K562 (cell line): ENCODE data around the gene CCDC74B. TPM values are rescaled to one million over a fixed set of nuclear protein-coding genes. Genes with fewer than 3 reads are reported as not detected.
"Not testable (repeated sequence)": the region's sequence is repeated elsewhere in the genome, so short reads cannot be mapped to it uniquely, and the experiment has no call there.

Experiments used
- ATAC-seq: fragments of 200-7000 bp; cut with Tn5 transposase; 3 replicates; pipeline ENCODE4 v1.9.1; 2020; ENCODE audit warnings: moderate library complexity
- BruUV-seq: library from RNA; stranded (reverse); fragments of 400-500 nt; replicated peaks from 2 replicates; lab custom pipeline; 2021; lab: Mats Ljungman, UMichigan
- CTCF ChIA-PET: fragments of 300-600 bp; formaldehyde crosslinking; extraction: SDS; loops from one replicate; lab custom pipeline; 2021; ENCODE audit warnings: low intra/inter-chr PET ratio; lab: Yijun Ruan, JAX
- POLR2A ChIA-PET: fragments of 300-600, 350-650 bp; sonication (Branson Sonifier 250); formaldehyde crosslinking; extraction: SDS; loops from one replicate; lab custom pipeline; 2021; ENCODE audit warnings: antibody characterized with exemption, inconsistent platforms; lab: Yijun Ruan, JAX
- DNase-seq, 4 experiments: peaks; one replicate each; pipeline versions ENCODE4 v3.0.0 to v3.0.0-alpha.2; 2011 to 2018; ENCODE audit warnings: low spot score in 3 of 4, mixed read lengths in 3 of 4; ENCODE audit errors: extremely low read depth in 1 of 4
- FAIRE-seq: peaks from 2 replicates; lab custom pipeline; 2011; peaks lifted over from hg19 to GRCh38; lab: Jason Lieb, UNC
- H2AFZ ChIP-seq: 2 replicates; pipeline ENCODE4 v1.6.0; 2011; ENCODE audit warnings: low read depth, low read length, control low read depth, inconsistent platforms
- H3K27ac ChIP-seq: fragments of 200-600 bp; 3 replicates; pipeline ENCODE4 v1.8.0; 2011; ENCODE audit warnings: low read depth, mild to moderate bottlenecking, control low read depth, inconsistent platforms, low read length, moderate library complexity, mixed read lengths; ENCODE audit errors: extremely low read depth
- H3K27me3 ChIP-seq, 2 experiments: fragments of 300-600 bp in 1 of 2; 2 replicates in 1 of 2; 3 replicates in 1 of 2; pipeline versions ENCODE4 v1.6.0 to v1.8.0; 2011; ENCODE audit warnings: inconsistent platforms in 2 of 2, low read length in 2 of 2, mild to moderate bottlenecking in 1 of 2, mixed read lengths in 1 of 2, moderate library complexity in 1 of 2; ENCODE audit not compliant: control insufficient read depth in 2 of 2, insufficient read depth in 2 of 2
- H3K36me3 ChIP-seq: fragments of 300-600 bp; 3 replicates; pipeline ENCODE4 v1.8.0; 2011; ENCODE audit warnings: mild to moderate bottlenecking, low read length, inconsistent platforms; ENCODE audit not compliant: control insufficient read depth, insufficient read depth
- H3K4me1 ChIP-seq, 2 experiments: fragments of 200-600 bp in 1 of 2; replicated peaks in 1 of 2; 2 replicates in 1 of 2; 3 replicates in 1 of 2; pipeline versions ENCODE4 v1.5.1 to v1.8.0; 2011; ENCODE audit warnings: inconsistent platforms in 2 of 2, low read length in 2 of 2, mild to moderate bottlenecking in 1 of 2, mixed read lengths in 1 of 2, moderate library complexity in 1 of 2; ENCODE audit not compliant: control insufficient read depth in 2 of 2, insufficient read depth in 2 of 2
- H3K4me2 ChIP-seq: 2 replicates; pipeline ENCODE4 v1.6.1; 2011; ENCODE audit warnings: low read length, control low read depth, inconsistent platforms, mixed read lengths; ENCODE audit not compliant: insufficient read depth
- H3K4me3 ChIP-seq: fragments of 200-600 bp; sonication (generic), shearing (Covaris generic); 2 replicates; pipeline ENCODE4 v1.5.1; 2016; ENCODE audit warnings: control low read depth, inconsistent platforms
- H3K79me2 ChIP-seq: fragments of 200-600 bp; 3 replicates; pipeline ENCODE4 v1.8.0; 2011; ENCODE audit warnings: low read length, inconsistent platforms; ENCODE audit not compliant: control insufficient read depth, insufficient read depth
- H3K9ac ChIP-seq, 2 experiments: 2 replicates each; pipeline versions ENCODE4 v1.6.0 to v1.6.1; 2011; ENCODE audit warnings: low read depth in 2 of 2, low read length in 2 of 2, control low read depth in 1 of 2, inconsistent platforms in 1 of 2, mild to moderate bottlenecking in 1 of 2, mixed read lengths in 1 of 2; ENCODE audit not compliant: insufficient read depth in 1 of 2
- H3K9me1 ChIP-seq: one replicate; pipeline ENCODE4 v1.6.0; 2011; ENCODE audit warnings: inconsistent platforms, mild to moderate bottlenecking, low read length, moderate library complexity; ENCODE audit not compliant: control insufficient read depth, insufficient read depth
- H3K9me3 ChIP-seq: replicated peaks from 2 replicates; pipeline ENCODE4 v1.5.1; 2011; ENCODE audit warnings: low read depth, low read length, inconsistent platforms; ENCODE audit not compliant: control insufficient read depth, insufficient read depth
- H4K20me1 ChIP-seq: replicated peaks from 2 replicates; pipeline ENCODE4 v1.6.1; 2011; ENCODE audit warnings: low read length, inconsistent platforms, mixed read lengths; ENCODE audit not compliant: control insufficient read depth, insufficient read depth
- C11orf30 ChIP-seq: fragments of 450-650 bp; IDR thresholded peaks from 2 replicates; pipeline ENCODE4 v1.6.1; 2016; ENCODE audit warnings: low read depth, mild to moderate bottlenecking
- CBFA2T2 ChIP-seq: fragments of 450-650 bp; conservative IDR thresholded peaks from 2 replicates; pipeline ENCODE4 v1.6.1; 2017; ENCODE audit warnings: mild to moderate bottlenecking
- E2F3 ChIP-seq: fragments of 250-450 bp; sonication (Bioruptor Pico); IDR thresholded peaks from 2 replicates; pipeline ENCODE4 v1.4.0; 2020; ENCODE audit warnings: mild to moderate bottlenecking
- EZH2 ChIP-seq: IDR thresholded peaks from 2 replicates; pipeline ENCODE4 v1.6.1; 2012; ENCODE audit warnings: low read depth, mild to moderate bottlenecking, inconsistent platforms, low read length, borderline replicate concordance
- HNRNPK ChIP-seq: fragments of 200-400 bp; formaldehyde crosslinking; IDR thresholded peaks from one replicate; pipeline ENCODE4 v1.6.1; 2018; ENCODE audit warnings: mild to moderate bottlenecking, low read depth, low read length; ENCODE audit not compliant: poor library complexity, severe bottlenecking
- KDM1A ChIP-seq, 2 experiments: fragments of 450-650 bp; IDR thresholded peaks; 2 replicates each; pipeline ENCODE4 v1.6.1; 2016; ENCODE audit warnings: mild to moderate bottlenecking in 2 of 2
- KLF13 ChIP-seq: fragments of 450-650 bp; IDR thresholded peaks from 2 replicates; pipeline ENCODE4 v1.6.1; 2016; ENCODE audit warnings: missing genetic modification characterization, low read depth, mild to moderate bottlenecking, missing compliant biosample characterization, moderate library complexity, borderline replicate concordance
- MAFG ChIP-seq: fragments of 450-650 bp; conservative IDR thresholded peaks from 2 replicates; pipeline ENCODE4 v1.6.1; 2016; ENCODE audit warnings: missing genetic modification characterization, missing compliant biosample characterization
- NFIC ChIP-seq: fragments of 450-650 bp; IDR thresholded peaks from 2 replicates; pipeline ENCODE4 v1.6.1; 2017; ENCODE audit warnings: mild to moderate bottlenecking, inconsistent platforms
- NUFIP1 ChIP-seq: fragments of 450-650 bp; IDR thresholded peaks from 2 replicates; pipeline ENCODE4 v1.6.1; 2018; ENCODE audit not compliant: partially characterized antibody
- POLR2G ChIP-seq: fragments of 200-400 bp; formaldehyde crosslinking; IDR thresholded peaks from 2 replicates; pipeline ENCODE4 v1.6.1; 2017; ENCODE audit warnings: low read depth, mild to moderate bottlenecking, antibody characterized with exemption, low read length, moderate library complexity
- RBM22 ChIP-seq: fragments of 200-400 bp; formaldehyde crosslinking; IDR thresholded peaks from 2 replicates; pipeline ENCODE4 v1.6.1; 2018; ENCODE audit warnings: low read length, low read depth; ENCODE audit not compliant: poor library complexity, severe bottlenecking
- ZBTB8A ChIP-seq: fragments of 450-650 bp; IDR thresholded peaks from 2 replicates; pipeline ENCODE4 v1.6.1; 2018; ENCODE audit warnings: mild to moderate bottlenecking, moderate library complexity; ENCODE audit not compliant: partially characterized antibody
- ZNF197 ChIP-seq: fragments of 200-800 bp; sonication (Bioruptor generic); IDR thresholded peaks from 2 replicates; pipeline ENCODE4 v1.6.1; 2016; ENCODE audit warnings: low read depth, missing genetic modification characterization, missing compliant biosample characterization
- ZNF316 ChIP-seq: fragments of 450-650 bp; IDR thresholded peaks from 2 replicates; pipeline ENCODE4 v1.6.1; 2016
- ZNF699 ChIP-seq: fragments of 250-450 bp; sonication (Bioruptor Pico); IDR thresholded peaks from 2 replicates; pipeline ENCODE4 v1.8.0; 2021; ENCODE audit warnings: mild to moderate bottlenecking, moderate library complexity; ENCODE audit not compliant: insufficient replicate concordance
- WGBS: fragments of 100-300 bp; shearing (Covaris generic); methylation state at CpG from one replicate; pipeline ENCODE4 v1.1.6; 2016; ENCODE audit warnings: low coverage, mixed read lengths; ENCODE audit not compliant: insufficient coverage; ENCODE audit errors: missing lambda C conversion rate; 5-methylcytosine and 5-hydroxymethylcytosine counted together
- in situ Hi-C: fragments of 300-500 bp; cut with MboI; formaldehyde crosslinking; loops from 4 replicates; pipeline ENCODE4 v1.15.0; 2018; ENCODE audit warnings: inconsistent platforms, mixed read lengths
- intact Hi-C: fragments of 100-400 bp; cut with micrococcal nuclease; formaldehyde crosslinking; loops from 2 replicates; pipeline ENCODE4 v1.14.2; 2022
- polyA plus RNA-seq, 8 experiments: library from polyadenylated mRNA; depleted of rRNA in 4 of 8; stranded (reverse) in 5 of 8; unstranded in 3 of 8; fragments of >200 nt; fragmentation: Nextera tagmentation in 2 of 8; fragmentation: Illumina TruSeq in 1 of 8; extraction: Ambion mirVana in 2 of 8; extraction: Trizol in 1 of 8; gene quantifications; 2 replicates each; pipeline versions ENCODE4 v1.2.1 to v1.2.3, GENCODE V29; 2011 to 2014; ENCODE audit warnings: inconsistent platforms in 1 of 8, missing spikeins in 1 of 8
- total RNA-seq, 7 experiments: library from RNA; depleted of rRNA in 6 of 7; stranded (reverse); fragments of >200 nt in 6 of 7; fragmentation: Illumina TruSeq in 2 of 7; extraction: Trizol in 2 of 7; gene quantifications; 2 replicates each; pipeline versions ENCODE4 v1.2.1 to v1.2.3, GENCODE V29; 2011 to 2021; ENCODE audit warnings: low replicate concordance in 1 of 7

The CCDC74B gene
- total and polyA plus RNA-seq, 9 of the 15 experiments (the other 6 are each of a cell fraction or from before 2014, with no cell fraction given) = 0.04 to 1.5 (median 0.52) TPM; not detected in 1

DNA sequence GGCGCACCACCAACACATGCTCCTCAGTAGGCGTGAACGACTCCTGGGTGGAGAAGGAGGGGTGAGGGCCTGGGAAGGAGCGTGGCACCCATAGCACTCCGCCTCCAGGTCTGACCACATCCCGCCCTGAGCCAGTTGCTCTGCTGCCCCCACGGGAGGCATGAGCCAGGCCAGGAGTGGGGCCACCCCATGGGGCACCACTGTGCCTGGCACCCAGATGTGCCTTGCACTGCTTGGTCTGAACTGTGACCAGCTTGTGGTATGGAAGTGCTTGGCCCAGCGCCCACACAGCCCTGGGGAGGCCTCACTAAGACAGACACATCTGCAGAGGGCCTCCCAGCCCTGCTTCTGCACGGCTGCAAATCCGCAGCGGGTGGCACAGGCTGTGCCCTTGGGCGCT lies 12.4 kb upstream of the CCDC74B start:
- H4K20me1 ChIP-seq, CTCF ChIA-PET, DNase-seq, POLR2A ChIA-PET, H3K79me2 ChIP-seq, H3K4me3 ChIP-seq, in situ Hi-C loops, H3K9me3 ChIP-seq, H3K27ac ChIP-seq, FAIRE-seq, ATAC-seq, H3K4me2 ChIP-seq, H3K27me3 ChIP-seq, BruUV-seq, H2AFZ ChIP-seq, H3K9me1 ChIP-seq: not testable (repeated sequence)
- peak; percentile 68 for TF ChIP-seq POLR2G
- TF ChIP-seq RBM22 = peak; percentile 59
- peak; percentile 17; the same call in 1 of the 2 replicates for TF ChIP-seq NFIC
- Histone ChIP-seq H3K36me3 (peaks cover 58% of the 10 kb centered on the region; the same call in 1 of the 3 replicates), H3K4me1 (peaks cover 0 to 39% of the 10 kb centered on the region in 2 experiments; a peak in 3 of 5 replicates), H3K9ac (peak overlapping the region in 1 of 2 experiments; percentile 28; a peak in 1 of 4 replicates)
- WGBS = 87% methylated on average over 9 of the region's 12 CpGs
- intact Hi-C loops = loop anchor here (2.0 kb wide), 1 partner anchor 175 kb away; no protein-coding TSS in a partner anchor

DNA sequence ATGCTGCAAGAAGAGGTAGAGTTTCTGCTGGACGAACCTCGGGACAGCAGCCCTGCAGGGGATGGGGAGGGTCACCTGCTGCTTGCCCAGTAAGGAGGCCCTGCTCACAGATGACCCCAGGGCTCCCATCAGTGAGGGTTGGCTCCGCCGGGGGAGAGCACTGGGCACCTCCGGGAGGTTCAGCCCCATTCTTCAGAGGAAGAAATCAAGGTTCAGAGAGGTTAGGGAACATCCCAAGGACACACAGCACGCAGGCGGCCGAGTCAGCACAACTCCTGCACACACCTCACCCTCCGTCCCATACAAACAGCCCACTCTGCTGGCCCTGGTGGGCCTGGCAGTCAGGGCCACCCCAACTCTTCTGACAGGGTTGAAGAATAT lies 11.7 kb upstream of the CCDC74B start:
- Histone ChIP-seq H3K4me1 (peaks cover 0 to 32% of the 10 kb centered on the region in 2 experiments; a peak in 3 of 5 replicates), H3K27me3 (no peaks in the 10 kb centered on the region), H3K9me3 (no peaks in the 10 kb centered on the region), H3K9me1 (no peaks in the 10 kb centered on the region), H3K27ac (no peak overlapping the region), H2AFZ (no peak overlapping the region), H3K4me3 (no peak overlapping the region), H3K79me2 (no peaks in the 10 kb centered on the region), H3K36me3 (peaks cover 64% of the 10 kb centered on the region; the same call in 1 of the 3 replicates), H3K4me2 (no peak overlapping the region), H4K20me1 (no peaks in the 10 kb centered on the region; the same call in 1 of the 2 replicates), H3K9ac (peak overlapping the region in 1 of 2 experiments; percentile 58; a peak in 1 of 4 replicates)
- in situ Hi-C loops = no loop called here
- CTCF ChIA-PET = no interaction called here
- DNase-seq (no peak), FAIRE-seq (peak; percentile 65), ATAC-seq (no peak)
- 92% methylated on average over 7 of the region's 9 CpGs for WGBS
- POLR2A ChIA-PET = no interaction called here
- intact Hi-C loops = loop anchor here (2.0 kb wide), 1 partner anchor 176 kb away; no protein-coding TSS in a partner anchor
- BruUV-seq = no TSS peak
- TF ChIP-seq CBFA2T2 = no peak
- no peak for TF ChIP-seq ZNF197 (CRISPR knock-in tag)
- peak; percentile 45 for TF ChIP-seq ZNF316
- TF ChIP-seq HNRNPK = no peak
- no peak for TF ChIP-seq NUFIP1
- peak; percentile 36 to 71; a peak in 2 of 4 replicates for TF ChIP-seq KDM1A (IDR thresholded peaks at IDR 0.05)
- no peak for TF ChIP-seq ZNF699 (CRISPR knock-in tag)
- peak; percentile 47; the same call in 1 of the 2 replicates for TF ChIP-seq C11orf30
- no peak for TF ChIP-seq EZH2
- TF ChIP-seq KLF13 = no peak
- TF ChIP-seq E2F3 (CRISPR knock-in tag) = no peak
- no peak for TF ChIP-seq ZBTB8A
- TF ChIP-seq MAFG (tag) = peak; percentile 26; the same call in 1 of the 2 replicates
